Gastroesophageal sphincter (tissue), 4 donors: ENCODE results near the gene CNOT6L. TPM values are rescaled to one million over a fixed set of nuclear protein-coding genes. Genes with fewer than 3 reads are reported as not detected.

Source experiments
- ATAC-seq: fragments of 150-250 bp; one replicate; pipeline ENCODE4 v1.9.1; 2016; ENCODE audit warnings: mild to moderate bottlenecking, moderate library complexity
- H3K27ac ChIP-seq, 4 donors: fragments of 200-600 bp; sonication (generic) in 3 of 4; 1 replicate in 3 of 4; 2 replicates in 1 of 4; pipeline ENCODE4 v1.5.1; 2016 to 2019
- H3K27me3 ChIP-seq: fragments of 200-600 bp; sonication (generic); one replicate; pipeline ENCODE4 v1.5.1; 2019
- H3K36me3 ChIP-seq, 2 donors: fragments of 200-600 bp; sonication (generic); one replicate each; pipeline ENCODE4 v1.5.1; 2019; ENCODE audit warnings: control low read depth in 1 of 2
- H3K4me1 ChIP-seq, 3 donors: fragments of 200-600 bp; sonication (generic); 1 replicate in 2 of 3; 2 replicates in 1 of 3; pipeline ENCODE4 v1.5.1; 2016 to 2019; ENCODE audit warnings: control low read depth in 2 of 3
- H3K4me3 ChIP-seq, 2 donors: fragments of 200-600 bp; sonication (generic); one replicate each; pipeline ENCODE4 v1.5.1; 2019; ENCODE audit warnings: mild to moderate bottlenecking in 1 of 2, moderate library complexity in 1 of 2
- H3K9me3 ChIP-seq, 3 donors: fragments of 200-600 bp; sonication (generic); one replicate each; pipeline ENCODE4 v1.5.1; 2017 to 2019; ENCODE audit warnings: control low read depth in 2 of 3
- CTCF ChIP-seq, 4 experiments: fragments of 200-600 bp in 2 of 4; fragments of 450-650 bp in 2 of 4; sonication (generic) in 1 of 4; IDR thresholded peaks; one replicate each; pipeline ENCODE4 v1.5.1; 2017 to 2019; ENCODE audit warnings: antibody characterized with exemption in 4 of 4, mild to moderate bottlenecking in 2 of 4, moderate library complexity in 2 of 4
- EP300 ChIP-seq: sonication (generic); formaldehyde crosslinking; IDR thresholded peaks from one replicate; pipeline ENCODE4 v1.6.1; 2017; ENCODE audit warnings: antibody characterized with exemption, mild to moderate bottlenecking
- POLR2A ChIP-seq, 2 donors: fragments of 450-650 bp; IDR thresholded peaks; one replicate each; pipeline ENCODE4 v1.6.1; 2017; ENCODE audit warnings: antibody characterized with exemption in 2 of 2, mild to moderate bottlenecking in 2 of 2, moderate library complexity in 1 of 2
- POLR2AphosphoS5 ChIP-seq: sonication (generic); formaldehyde crosslinking; IDR thresholded peaks from one replicate; pipeline ENCODE4 v1.6.1; 2017; ENCODE audit warnings: antibody characterized with exemption
- WGBS, 2 donors: methylation state at CpG; one replicate each; pipeline ENCODE4 v1.1.5; 2018; ENCODE audit warnings: low coverage in 1 of 2; 5-methylcytosine and 5-hydroxymethylcytosine counted together
- total RNA-seq, 4 donors: library from RNA; depleted of rRNA; stranded (reverse); fragments of >200 nt; gene quantifications; one replicate each; pipeline ENCODE4 v1.1.0, GENCODE V29; 2016

The CNOT6L gene
- total RNA-seq, 4 donors from 2014 or later: 21.0 to 24.8 (median 22.3) TPM

GRCh38 chr4:77843628-77844027 lies 24.5 kb upstream of the CNOT6L start:
- 50 to 100% methylated on average over 1 of the region's 1 CpG for WGBS, 2 donors
- TF ChIP-seq CTCF (IDR thresholded peaks at IDR 0.05) (no peak), POLR2AphosphoS5 (no peak), EP300 (no peak), POLR2A (IDR thresholded peaks at IDR 0.05) (no peak)
- Histone ChIP-seq H3K4me1 (no peaks in the 10 kb centered on the region), H3K9me3 (no peaks in the 10 kb centered on the region), H3K36me3 (no peaks in the 10 kb centered on the region), H3K27ac (no peak overlapping the region), H3K27me3 (no peaks in the 10 kb centered on the region), H3K4me3 (no peak overlapping the region)
- ATAC-seq: no peak

GRCh38 chr4:77834403-77834802 lies 15.2 kb upstream of the CNOT6L start:
- TF ChIP-seq EP300: no peak
- no peak for TF ChIP-seq POLR2A (IDR thresholded peaks at IDR 0.05)
- TF ChIP-seq POLR2AphosphoS5: no peak
- TF ChIP-seq CTCF (IDR thresholded peaks at IDR 0.05): no peak
- ATAC-seq: no peak
- Histone ChIP-seq H3K27me3 (no peaks in the 10 kb centered on the region), H3K4me1 (no peaks in the 10 kb centered on the region), H3K36me3 (no peaks in the 10 kb centered on the region), H3K4me3 (no peak overlapping the region), H3K9me3 (no peaks in the 10 kb centered on the region), H3K27ac (no peak overlapping the region)
- 66 to 71% methylated on average over 4 of the region's 4 CpGs for WGBS, 2 donors

GRCh38 chr4:77833126-77833724 lies 14.1 kb upstream of the CNOT6L start:
- Histone ChIP-seq H3K36me3 (no peaks in the 10 kb centered on the region), H3K4me1 (no peaks in the 10 kb centered on the region), H3K27ac (no peak overlapping the region), H3K4me3 (no peak overlapping the region), H3K9me3 (no peaks in the 10 kb centered on the region), H3K27me3 (no peaks in the 10 kb centered on the region)
- 57 to 73% methylated on average over 2 of the region's 2 CpGs for WGBS, 2 donors
- no peak for TF ChIP-seq POLR2AphosphoS5
- no peak for TF ChIP-seq CTCF (IDR thresholded peaks at IDR 0.05)
- TF ChIP-seq POLR2A (IDR thresholded peaks at IDR 0.05): no peak
- TF ChIP-seq EP300: no peak
- no peak for ATAC-seq

- Histone ChIP-seq H3K36me3 (no peaks in the 10 kb centered on the region), H3K4me3 (no peak overlapping the region), H3K27ac (no peak overlapping the region), H3K4me1 (no peaks in the 10 kb centered on the region), H3K9me3 (no peaks in the 10 kb centered on the region), H3K27me3 (no peaks in the 10 kb centered on the region)
- ATAC-seq: no peak
- TF ChIP-seq CTCF (IDR thresholded peaks at IDR 0.05) (no peak), POLR2A (IDR thresholded peaks at IDR 0.05) (no peak), POLR2AphosphoS5 (no peak), EP300 (no peak)
These were observed 8.2 kb upstream of the CNOT6L start for GRCh38 chr4:77827343-77827742.

- TF ChIP-seq EP300: no peak
- TF ChIP-seq POLR2AphosphoS5: no peak
- TF ChIP-seq POLR2A (IDR thresholded peaks at IDR 0.05): no peak
- no peak for TF ChIP-seq CTCF (IDR thresholded peaks at IDR 0.05)
- Histone ChIP-seq H3K27ac (no peak overlapping the region), H3K27me3 (no peaks in the 10 kb centered on the region), H3K4me3 (no peak overlapping the region), H3K4me1 (peaks cover 0 to 9% (median under 1%) of the 10 kb centered on the region in 3 donors), H3K36me3 (no peaks in the 10 kb centered on the region), H3K9me3 (no peaks in the 10 kb centered on the region)
- ATAC-seq: no peak
- WGBS, 2 donors: 70 to 75% methylated on average over 6 of the region's 6 CpGs
These were observed 7.1 kb upstream of the CNOT6L start for GRCh38 chr4:77826275-77826674.
